Esophagus muscularis mucosa (tissue), 4 donors: ENCODE results near the gene RNF26. TPM values are rescaled to one million over a fixed set of nuclear protein-coding genes. Genes with fewer than 3 reads are reported as not detected.

Experiments used
- DNase-seq: peaks from one replicate; pipeline ENCODE4 v3.0.0-alpha.2; 2017; ENCODE audit errors: extremely low spot score
- H3K27ac ChIP-seq, 4 donors: fragments of 200-600 bp; sonication (generic); replicated peaks in 1 of 4; 1 replicate in 3 of 4; 2 replicates in 1 of 4; pipeline ENCODE4 v1.5.1; 2016 to 2019; ENCODE audit warnings: mild to moderate bottlenecking in 1 of 4
- H3K27me3 ChIP-seq, 4 donors: fragments of 200-600 bp; sonication (generic); one replicate each; pipeline versions ENCODE4 v1.5.1 to v1.6.0; 2016 to 2019
- H3K36me3 ChIP-seq, 4 donors: fragments of 200-600 bp; sonication (generic); one replicate each; pipeline ENCODE4 v1.5.1; 2016 to 2019
- H3K4me1 ChIP-seq, 4 donors: fragments of 200-600 bp; sonication (generic); one replicate each; pipeline ENCODE4 v1.5.1; 2016 to 2019
- H3K4me3 ChIP-seq, 4 donors: fragments of 200-600 bp; sonication (generic); 1 replicate in 2 of 4; 2 replicates in 2 of 4; pipeline ENCODE4 v1.5.1; 2016 to 2019; ENCODE audit warnings: mild to moderate bottlenecking in 4 of 4, moderate library complexity in 1 of 4
- H3K9me3 ChIP-seq, 4 donors: fragments of 200-600 bp; sonication (generic); 1 replicate in 3 of 4; 2 replicates in 1 of 4; pipeline ENCODE4 v1.5.1; 2016 to 2019
- CTCF ChIP-seq, 3 experiments: fragments of 200-600 bp in 2 of 3; fragments of 450-650 bp in 1 of 3; sonication (generic) in 2 of 3; IDR thresholded peaks; one replicate each; pipeline ENCODE4 v1.5.1; 2017 to 2019; ENCODE audit warnings: antibody characterized with exemption in 3 of 3, mild to moderate bottlenecking in 2 of 3, moderate library complexity in 1 of 3
- EP300 ChIP-seq: sonication (generic); formaldehyde crosslinking; IDR thresholded peaks from one replicate; pipeline ENCODE4 v1.6.1; 2017; ENCODE audit warnings: antibody characterized with exemption
- POLR2A ChIP-seq: fragments of 450-650 bp; IDR thresholded peaks from one replicate; pipeline ENCODE4 v1.6.1; 2017; ENCODE audit warnings: antibody characterized with exemption, moderate library complexity, mild to moderate bottlenecking, low read depth
- POLR2AphosphoS5 ChIP-seq, 2 donors: sonication (generic); formaldehyde crosslinking; IDR thresholded peaks; one replicate each; pipeline ENCODE4 v1.6.1; 2017; ENCODE audit warnings: antibody characterized with exemption in 2 of 2
- WGBS: methylation state at CpG from one replicate; pipeline ENCODE4 v1.1.5; 2018; 5-methylcytosine and 5-hydroxymethylcytosine counted together
- intact Hi-C: fragments of 100-400 bp; cut with DNase I; formaldehyde crosslinking; loops from one replicate; pipeline ENCODE4 v1.15.1; 2023
- total RNA-seq, 4 donors: library from RNA; depleted of rRNA; stranded (reverse); fragments of >200 nt; gene quantifications; one replicate each; pipeline versions ENCODE4 v1.1.0 to v1.2.1, GENCODE V29; 2016

The RNF26 gene
- total RNA-seq, 4 donors from 2014 or later = 14.2 to 33.2 (median 20.9) TPM

- 69% methylated on average over 5 of the region's 9 CpGs for WGBS
- Histone ChIP-seq H3K27me3 (no peaks in the 10 kb centered on the region), H3K4me3 (no peak overlapping the region), H3K27ac (peak overlapping the region; percentile 91 to 95 (median 94)), H3K36me3 (peaks cover 0 to 4% (median 0%) of the 10 kb centered on the region in 4 donors), H3K9me3 (no peaks in the 10 kb centered on the region), H3K4me1 (peaks cover 90 to 100% (median 99%) of the 10 kb centered on the region in 4 donors)
- intact Hi-C loops = no loop called here
- TF ChIP-seq POLR2A (no peak), POLR2AphosphoS5 (IDR thresholded peaks at IDR 0.05) (peak in 1 of 2 donors; percentile 36)
- DNase-seq = no peak
These were observed 33.4 kb downstream of the RNF26 start for GRCh38 chr11:119367661-119368120.

- TF ChIP-seq POLR2A (no peak), POLR2AphosphoS5 (IDR thresholded peaks at IDR 0.05) (peak; percentile 65 to 67)
- DNase-seq = no peak
- Histone ChIP-seq H3K27ac (peak overlapping the region; percentile 91 to 95 (median 94)), H3K9me3 (no peaks in the 10 kb centered on the region), H3K27me3 (no peaks in the 10 kb centered on the region), H3K36me3 (peaks cover 0 to 4% (median 0%) of the 10 kb centered on the region in 4 donors), H3K4me1 (peaks cover 88 to 100% (median 94%) of the 10 kb centered on the region in 4 donors), H3K4me3 (peak overlapping the region in 3 of 4 donors; percentile 15 to 37 (median 15))
- WGBS = 43% methylated on average over 13 of the region's 17 CpGs
- intact Hi-C loops = no loop called here
These were observed 34.1 kb downstream of the RNF26 start for GRCh38 chr11:119368121-119369034.

- H3K4me3 ChIP-seq = peak overlapping the region in 3 of 4 donors; percentile 15 to 37 (median 15)
- H3K9me3 ChIP-seq = no peaks in the 10 kb centered on the region
- TF ChIP-seq EP300 (no peak), POLR2AphosphoS5 (IDR thresholded peaks at IDR 0.05) (no peak), CTCF (IDR thresholded peaks at IDR 0.05) (no peak), POLR2A (no peak)
- WGBS = 72% methylated on average over 12 of the region's 13 CpGs
- peaks cover 0 to 4% (median 0%) of the 10 kb centered on the region in 4 donors for H3K36me3 ChIP-seq
- peaks cover 91 to 100% (median 94%) of the 10 kb centered on the region in 4 donors for H3K4me1 ChIP-seq
- intact Hi-C loops = no loop called here
- peak overlapping the region; percentile 91 to 95 (median 94) for H3K27ac ChIP-seq
- no peaks in the 10 kb centered on the region for H3K27me3 ChIP-seq
- DNase-seq = no peak
These were observed 35.0 kb downstream of the RNF26 start for GRCh38 chr11:119369132-119369925.

- no peaks in the 10 kb centered on the region for H3K27me3 ChIP-seq
- intact Hi-C loops = no loop called here
- DNase-seq = no peak
- H3K4me1 ChIP-seq = peaks cover 91 to 100% (median 95%) of the 10 kb centered on the region in 4 donors
- no peaks in the 10 kb centered on the region for H3K9me3 ChIP-seq
- TF ChIP-seq POLR2AphosphoS5 (IDR thresholded peaks at IDR 0.05) (peak; percentile 6), EP300 (no peak), POLR2A (no peak), CTCF (IDR thresholded peaks at IDR 0.05) (no peak)
- no peak overlapping the region for H3K4me3 ChIP-seq
- peak overlapping the region; percentile 91 to 95 (median 94) for H3K27ac ChIP-seq
- WGBS = 66% methylated on average over 8 of the region's 8 CpGs
- peaks cover 0 to 4% (median 0%) of the 10 kb centered on the region in 4 donors for H3K36me3 ChIP-seq
These were observed 36.2 kb downstream of the RNF26 start for GRCh38 chr11:119370486-119371046.

- DNase-seq = no peak
- peaks cover 91 to 100% (median 95%) of the 10 kb centered on the region in 4 donors for H3K4me1 ChIP-seq
- TF ChIP-seq CTCF (IDR thresholded peaks at IDR 0.05) = no peak
- no peak for TF ChIP-seq POLR2A
- TF ChIP-seq POLR2AphosphoS5 (IDR thresholded peaks at IDR 0.05) = no peak
- no peak for TF ChIP-seq EP300
These were observed 36.8 kb downstream of the RNF26 start for GRCh38 chr11:119371067-119371601.

More at GRCh38 chr11:119371067-119371601, 36.8 kb downstream of the RNF26 start:
- no peaks in the 10 kb centered on the region for H3K27me3 ChIP-seq
- no peaks in the 10 kb centered on the region for H3K9me3 ChIP-seq
- no peak overlapping the region for H3K4me3 ChIP-seq
- H3K27ac ChIP-seq = peak overlapping the region; percentile 91 to 95 (median 94)
- H3K36me3 ChIP-seq = peaks cover 0 to 4% (median 0%) of the 10 kb centered on the region in 4 donors
- WGBS = 79% methylated on average over 2 of the region's 8 CpGs
- intact Hi-C loops = no loop called here
